ENCODE results near the gene PCDHA10.
"Not testable (repeated sequence)": the region's sequence is repeated elsewhere in the genome, so short reads cannot be mapped to it uniquely, and the experiment has no call there.

GRCh38 chr5:140808241-140808888, 47.3 kb upstream of the PCDHA10 start:
- TF ChIP-seq CTCF (IDR thresholded peaks at IDR 0.05 in 8 of 11, conservative IDR thresholded peaks at IDR 0.05 in 3 of 11); POLR2AphosphoS5 (IDR thresholded peaks at IDR 0.05); POLR2A (IDR thresholded peaks at IDR 0.05): not testable (repeated sequence)
